HG03460 (cell line): Measurements from ENCODE around the gene ALDH16A1.
A peak's percentile ranks its signal among the peaks of the same experiment; 100 is the strongest.

Source experiments
- ATAC-seq: cut with Tn5 transposase; IDR thresholded peaks from one replicate; pipeline ENCODE4 v1.9.1; 2021; ENCODE audit not compliant: unreplicated experiment

ALDH16A1 gene

DNA sequence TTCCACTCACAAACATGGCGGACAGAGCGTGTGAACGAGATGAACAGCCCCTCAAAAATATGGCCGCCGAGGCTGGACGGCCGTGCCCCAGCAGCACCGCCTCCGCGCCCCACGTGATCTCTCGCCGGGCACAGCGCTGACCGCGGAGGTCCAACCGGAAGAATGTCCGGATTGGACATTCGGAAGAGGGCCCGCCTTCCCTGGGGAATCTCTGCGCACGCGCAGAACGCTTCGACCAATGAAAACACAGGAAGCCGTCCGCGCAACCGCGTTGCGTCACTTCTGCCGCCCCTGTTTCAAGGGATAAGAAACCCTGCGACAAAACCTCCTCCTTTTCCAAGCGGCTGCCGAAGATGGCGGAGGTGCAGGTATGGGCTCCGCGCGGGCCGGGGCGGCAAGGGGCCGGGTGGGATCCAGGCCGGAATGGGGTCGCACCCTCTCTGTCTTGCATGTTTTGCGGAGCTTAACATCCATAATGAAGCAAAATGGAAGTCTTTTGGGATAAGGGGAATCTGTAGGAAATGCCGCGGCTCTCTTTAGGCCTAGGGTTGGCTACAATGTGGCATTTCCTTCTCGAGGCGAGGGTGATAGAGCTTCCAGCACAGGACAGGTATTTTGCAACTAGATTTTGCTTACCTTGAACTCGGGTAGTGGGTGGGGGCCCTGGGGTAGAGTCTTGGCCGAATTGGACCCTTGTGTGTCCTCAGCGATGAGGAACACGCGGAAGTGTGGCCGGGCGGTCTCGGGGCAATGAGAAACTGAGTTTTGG lies 34.4 kb downstream of the ALDH16A1 start, which contains the start of gene RPL13A:
RPL13A (plus strand) TSS at position 332 of the 769 bp plus-strand sequence; CDS start at position 354, 22 bp downstream.
- peak; percentile 86 for ATAC-seq

DNA sequence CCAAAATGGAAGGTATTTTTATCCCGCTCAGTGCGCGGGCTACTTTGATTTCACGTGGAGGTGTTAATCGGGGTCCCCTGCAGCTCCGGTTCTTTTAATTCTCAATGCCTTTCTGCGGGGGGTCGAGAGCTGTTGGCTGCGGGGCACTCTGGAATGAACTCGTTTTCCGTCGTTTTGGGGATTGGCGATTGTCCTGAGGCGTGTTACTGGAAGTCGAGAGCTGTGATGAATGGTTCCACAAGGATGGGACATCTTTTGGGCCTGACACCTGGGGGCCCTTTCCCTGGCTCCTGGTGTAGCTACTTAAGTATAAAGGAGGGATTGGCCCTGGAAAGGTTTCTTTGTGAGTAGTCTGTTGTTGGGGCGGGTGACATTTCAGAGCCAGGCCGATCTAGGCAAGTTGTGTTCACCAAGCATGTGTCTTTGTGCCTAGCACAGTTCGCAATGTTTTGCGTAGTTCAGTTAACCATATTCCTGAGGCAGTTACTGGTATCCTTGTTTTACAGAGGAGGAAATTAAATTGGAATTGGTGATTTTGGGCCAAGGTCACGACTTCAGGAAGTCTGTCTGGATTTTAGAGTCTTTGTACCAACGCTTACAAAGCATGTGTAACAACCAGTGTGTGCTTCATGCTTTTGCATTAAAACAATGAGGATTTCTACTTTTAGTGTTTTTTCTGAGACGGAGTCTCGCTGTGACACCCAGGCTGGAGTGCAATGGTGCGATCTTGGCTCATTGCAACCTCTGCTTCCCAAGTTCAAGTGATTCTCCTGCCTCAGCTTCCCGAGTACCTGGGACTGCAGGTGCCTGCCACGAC lies 35.2 kb downstream of the ALDH16A1 start:
- no peak for ATAC-seq

DNA sequence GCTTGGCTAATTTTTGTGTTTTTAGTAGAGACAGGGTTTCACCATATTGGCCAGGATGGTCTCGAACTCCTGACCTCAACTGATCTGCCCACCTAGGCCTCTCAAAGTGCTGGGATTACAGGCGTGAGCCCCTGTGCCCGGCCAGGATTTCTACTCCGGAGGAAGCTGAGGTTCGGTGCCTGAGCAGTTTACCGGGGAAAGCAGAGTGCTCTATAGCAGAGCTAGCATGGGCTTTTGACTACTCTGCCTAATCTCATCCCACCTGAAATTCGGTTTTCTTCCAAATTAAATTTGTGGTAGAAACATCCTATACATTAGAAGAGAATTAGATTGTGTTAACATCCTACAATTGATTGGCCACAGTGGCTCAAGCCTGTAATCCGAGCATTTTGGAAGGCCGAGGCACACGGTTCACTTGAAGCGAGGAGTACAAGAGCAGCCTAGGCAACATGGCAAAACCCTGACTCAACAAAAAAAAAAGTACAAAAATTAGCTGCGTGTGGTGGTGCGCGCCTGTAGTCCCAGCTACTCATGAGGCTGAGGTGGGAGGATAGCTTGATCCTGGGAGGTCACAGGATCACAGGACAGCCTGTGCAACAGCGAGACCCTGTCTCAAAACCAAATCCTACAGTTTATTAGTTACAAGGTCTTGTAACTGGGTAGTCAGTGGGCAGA lies 36.0 kb downstream of the ALDH16A1 start:
- ATAC-seq, result no peak

DNA sequence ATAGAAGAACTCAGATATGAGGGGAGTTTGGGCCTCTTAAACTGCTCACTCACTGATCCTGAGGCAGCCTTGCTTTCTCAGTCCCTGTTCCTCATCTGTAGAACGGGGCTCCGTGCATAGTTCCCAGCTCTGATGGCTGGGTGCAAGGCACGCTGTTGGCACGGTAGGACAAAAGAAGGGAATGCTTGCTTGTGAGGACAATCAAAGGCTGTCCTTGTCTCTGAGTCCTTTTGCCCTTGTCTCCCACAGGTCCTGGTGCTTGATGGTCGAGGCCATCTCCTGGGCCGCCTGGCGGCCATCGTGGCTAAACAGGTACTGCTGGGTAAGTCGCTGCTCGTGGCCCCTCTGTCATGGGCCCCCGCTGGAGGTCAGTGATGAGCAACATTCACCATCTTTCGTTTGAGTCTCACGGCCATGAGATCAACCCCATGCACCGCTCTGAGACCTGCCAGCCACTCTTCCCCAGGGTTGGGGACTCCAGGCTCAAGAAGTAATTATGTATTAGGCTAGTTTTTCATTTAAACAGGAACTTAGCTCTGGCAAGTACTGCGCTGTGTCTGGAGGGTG lies 36.7 kb downstream of the ALDH16A1 start:
- ATAC-seq, result no peak

DNA sequence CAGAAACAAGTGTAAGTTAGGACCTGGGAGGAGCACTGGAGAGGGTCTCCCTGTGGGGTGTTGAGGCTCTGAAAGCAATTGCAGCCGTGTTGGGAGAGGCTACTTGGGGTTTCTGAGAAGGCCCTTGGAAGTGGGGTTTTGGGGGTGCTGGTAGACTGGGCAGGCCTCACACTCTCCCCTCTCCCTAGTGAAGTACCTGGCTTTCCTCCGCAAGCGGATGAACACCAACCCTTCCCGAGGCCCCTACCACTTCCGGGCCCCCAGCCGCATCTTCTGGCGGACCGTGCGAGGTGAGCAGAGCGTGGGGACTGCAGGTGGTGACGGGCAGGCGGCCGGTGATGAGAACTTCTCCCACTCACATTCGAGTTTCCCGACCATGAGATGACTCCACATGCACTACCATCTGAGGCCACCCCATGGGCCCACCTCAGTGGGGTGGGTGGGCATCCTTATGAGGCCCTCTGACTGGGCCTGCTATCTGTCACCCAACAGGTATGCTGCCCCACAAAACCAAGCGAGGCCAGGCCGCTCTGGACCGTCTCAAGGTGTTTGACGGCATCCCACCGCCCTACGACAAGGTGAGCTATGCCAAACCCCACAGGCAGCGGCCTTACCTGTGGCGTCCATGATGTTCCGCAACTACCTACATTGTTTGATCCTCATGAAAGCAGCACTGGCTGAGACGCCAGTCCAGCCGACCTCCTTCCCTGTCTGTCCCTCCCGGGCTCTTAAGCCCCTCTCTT lies 37.4 kb downstream of the ALDH16A1 start:
- ATAC-seq, result no peak

DNA sequence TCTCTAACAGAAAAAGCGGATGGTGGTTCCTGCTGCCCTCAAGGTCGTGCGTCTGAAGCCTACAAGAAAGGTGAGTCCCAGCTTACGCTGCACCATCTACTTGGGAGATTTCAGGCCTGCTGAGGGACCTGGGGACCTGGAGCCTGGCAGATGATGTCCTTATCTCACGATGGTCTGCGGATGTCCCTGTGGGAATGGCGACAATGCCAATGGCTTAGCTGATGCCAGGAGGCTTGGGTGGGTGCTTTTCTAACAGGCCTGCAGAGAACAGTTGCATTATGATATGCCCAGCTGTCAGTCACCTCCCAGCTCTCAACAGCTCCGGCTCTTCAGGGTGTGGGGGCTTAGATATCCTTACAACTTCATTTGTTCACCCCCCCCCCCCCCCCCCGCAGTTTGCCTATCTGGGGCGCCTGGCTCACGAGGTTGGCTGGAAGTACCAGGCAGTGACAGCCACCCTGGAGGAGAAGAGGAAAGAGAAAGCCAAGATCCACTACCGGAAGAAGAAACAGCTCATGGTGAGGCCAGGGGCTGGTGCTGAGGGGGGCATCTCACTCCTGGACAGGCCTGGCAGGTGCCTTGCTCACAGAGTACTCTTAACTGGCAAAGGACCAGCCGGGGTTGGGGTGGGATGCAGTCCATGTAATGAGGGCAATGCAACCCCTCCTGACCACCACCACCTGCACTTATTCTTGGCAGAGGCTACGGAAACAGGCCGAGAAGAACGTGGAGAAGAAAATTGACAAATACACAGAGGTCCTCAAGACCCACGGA lies 38.2 kb downstream of the ALDH16A1 start:
- no peak for ATAC-seq

DNA sequence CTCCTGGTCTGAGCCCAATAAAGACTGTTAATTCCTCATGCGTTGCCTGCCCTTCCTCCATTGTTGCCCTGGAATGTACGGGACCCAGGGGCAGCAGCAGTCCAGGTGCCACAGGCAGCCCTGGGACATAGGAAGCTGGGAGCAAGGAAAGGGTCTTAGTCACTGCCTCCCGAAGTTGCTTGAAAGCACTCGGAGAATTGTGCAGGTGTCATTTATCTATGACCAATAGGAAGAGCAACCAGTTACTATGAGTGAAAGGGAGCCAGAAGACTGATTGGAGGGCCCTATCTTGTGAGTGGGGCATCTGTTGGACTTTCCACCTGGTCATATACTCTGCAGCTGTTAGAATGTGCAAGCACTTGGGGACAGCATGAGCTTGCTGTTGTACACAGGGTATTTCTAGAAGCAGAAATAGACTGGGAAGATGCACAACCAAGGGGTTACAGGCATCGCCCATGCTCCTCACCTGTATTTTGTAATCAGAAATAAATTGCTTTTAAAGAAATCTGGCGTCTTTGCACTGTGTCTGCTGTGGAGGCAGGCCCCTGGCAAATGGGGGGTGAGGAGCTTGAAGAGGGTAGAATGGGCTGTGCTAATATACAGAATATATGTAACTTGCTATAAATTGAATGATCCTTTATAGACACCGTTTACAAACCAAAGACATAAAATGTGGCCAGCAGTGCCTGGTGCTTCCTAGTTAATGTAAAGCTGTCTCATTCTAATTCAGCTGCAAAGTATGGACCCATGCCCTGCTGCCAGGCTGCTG lies 39.0 kb downstream of the ALDH16A1 start:
- ATAC-seq, result no peak

DNA sequence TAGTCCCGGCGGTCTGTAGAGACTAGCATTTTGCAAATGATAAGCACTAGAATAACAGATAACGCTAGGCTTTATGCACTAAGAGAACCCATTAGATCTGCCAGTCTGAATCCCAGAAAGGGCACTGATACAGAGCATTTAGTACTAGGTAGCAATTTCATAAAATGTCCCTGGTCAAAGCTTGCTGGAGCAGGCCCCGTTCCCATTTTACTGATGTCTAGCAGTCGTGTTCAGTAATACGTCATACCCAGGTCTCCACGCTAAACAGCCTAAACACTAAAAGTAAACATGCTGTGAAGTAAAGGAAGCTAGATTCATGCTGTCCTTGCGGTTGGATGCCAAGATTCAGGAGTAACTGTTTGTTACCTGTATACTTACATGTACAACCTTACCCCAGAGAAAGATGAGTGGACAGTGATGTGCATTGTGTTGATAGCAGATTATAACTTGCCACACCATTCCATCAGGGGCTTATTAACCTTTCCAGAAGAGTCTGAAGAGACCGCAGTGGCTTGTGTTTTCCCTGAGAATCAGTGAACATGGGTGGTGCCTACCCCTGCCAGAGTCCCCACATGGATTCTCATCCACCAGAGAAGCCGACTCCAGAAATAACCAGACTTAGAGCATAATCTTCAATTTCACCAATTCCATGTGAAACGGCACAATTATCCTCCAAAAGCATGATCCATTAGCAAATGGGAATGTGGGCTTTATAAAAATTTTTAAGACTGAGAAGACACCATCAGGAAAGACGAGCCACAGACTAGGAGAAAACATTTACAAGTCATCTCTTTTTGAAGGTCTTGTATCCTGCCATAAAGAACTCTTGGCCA lies 39.8 kb downstream of the ALDH16A1 start:
- ATAC-seq, result no peak

DNA sequence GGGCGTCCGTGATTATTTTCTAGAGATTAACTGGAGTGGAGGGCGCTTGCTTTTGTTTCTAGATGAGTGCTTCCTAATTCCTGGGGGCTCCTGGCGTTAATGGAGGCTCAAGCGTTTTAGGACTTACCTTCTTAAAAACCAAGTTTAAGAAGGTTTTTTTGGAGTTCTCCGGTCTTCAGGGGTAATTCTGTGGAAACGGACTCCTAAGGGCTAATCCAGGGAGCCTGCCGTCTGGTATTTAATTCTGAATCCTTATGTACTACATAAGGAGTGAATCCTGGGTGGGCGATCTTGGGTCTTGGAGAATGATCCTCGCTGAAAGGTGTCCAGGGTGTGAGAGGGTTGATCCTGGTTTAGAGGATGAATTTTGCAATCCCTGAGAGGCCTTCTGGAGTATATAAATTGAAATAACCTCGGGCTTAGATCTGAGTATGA lies 43.6 kb downstream of the ALDH16A1 start:
- ATAC-seq, result no peak

DNA sequence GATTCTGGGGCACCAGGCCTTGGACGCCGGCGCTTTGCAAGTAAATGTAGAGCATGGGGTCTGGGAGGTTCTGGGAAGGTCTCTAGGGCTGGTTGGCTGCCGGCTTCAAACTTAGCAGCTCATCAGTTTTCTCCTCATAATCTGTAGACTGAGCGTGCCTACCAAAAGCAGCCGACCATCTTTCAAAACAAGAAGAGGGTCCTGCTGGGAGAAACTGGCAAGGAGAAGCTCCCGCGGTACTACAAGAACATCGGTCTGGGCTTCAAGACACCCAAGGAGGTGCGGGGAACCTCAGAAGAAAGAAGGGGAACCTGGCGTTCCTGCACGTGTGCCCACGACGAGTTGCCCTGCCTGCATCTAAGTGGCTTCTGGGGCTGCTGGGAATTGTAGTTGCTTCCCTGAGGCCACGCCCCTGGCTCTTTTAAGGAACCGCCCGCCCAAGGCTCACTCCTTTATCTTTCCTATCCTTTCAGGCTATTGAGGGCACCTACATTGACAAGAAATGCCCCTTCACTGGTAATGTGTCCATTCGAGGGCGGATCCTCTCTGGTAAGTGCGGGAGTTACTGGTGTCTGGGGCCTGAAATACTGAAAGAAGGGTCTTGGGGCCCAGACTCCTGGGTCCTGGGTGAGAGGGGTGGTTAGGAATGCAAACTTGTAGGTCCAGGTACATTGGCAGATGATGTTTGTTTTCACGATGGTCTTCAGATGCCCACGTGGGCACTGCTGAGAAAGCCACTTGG lies 44.2 kb downstream of the ALDH16A1 start:
- no peak for ATAC-seq

DNA sequence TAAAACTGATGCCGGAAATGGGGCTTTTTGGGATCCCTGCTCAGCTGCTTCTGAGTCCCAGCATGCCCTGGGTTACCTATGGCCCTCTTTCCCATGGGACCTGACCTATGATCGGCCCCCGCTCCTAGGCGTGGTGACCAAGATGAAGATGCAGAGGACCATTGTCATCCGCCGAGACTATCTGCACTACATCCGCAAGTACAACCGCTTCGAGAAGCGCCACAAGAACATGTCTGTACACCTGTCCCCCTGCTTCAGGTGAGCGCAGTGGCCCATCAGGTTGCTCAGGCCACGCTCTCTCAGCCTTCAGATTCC lies 44.7 kb downstream of the ALDH16A1 start:
- ATAC-seq, result no peak

DNA sequence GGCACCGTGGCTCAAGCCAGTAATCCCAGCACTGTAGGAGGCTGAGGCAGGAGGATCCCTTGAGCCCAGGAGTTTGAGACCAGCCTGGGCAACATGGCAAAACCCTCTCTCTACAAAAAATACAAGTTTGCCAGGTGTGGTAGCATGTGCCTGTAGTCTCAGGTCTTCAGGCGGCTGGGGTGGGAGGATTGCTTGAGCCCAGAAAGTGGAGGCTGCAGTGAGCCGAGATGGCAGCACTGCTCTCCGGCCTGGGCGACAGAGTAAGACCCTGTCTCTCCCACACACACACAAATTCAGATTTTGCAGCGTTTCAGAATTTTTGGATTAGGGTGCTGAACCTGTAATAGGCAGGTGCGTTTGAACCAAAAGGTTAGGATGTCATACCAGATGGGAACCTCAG lies 45.5 kb downstream of the ALDH16A1 start:
- ATAC-seq, result no peak

DNA sequence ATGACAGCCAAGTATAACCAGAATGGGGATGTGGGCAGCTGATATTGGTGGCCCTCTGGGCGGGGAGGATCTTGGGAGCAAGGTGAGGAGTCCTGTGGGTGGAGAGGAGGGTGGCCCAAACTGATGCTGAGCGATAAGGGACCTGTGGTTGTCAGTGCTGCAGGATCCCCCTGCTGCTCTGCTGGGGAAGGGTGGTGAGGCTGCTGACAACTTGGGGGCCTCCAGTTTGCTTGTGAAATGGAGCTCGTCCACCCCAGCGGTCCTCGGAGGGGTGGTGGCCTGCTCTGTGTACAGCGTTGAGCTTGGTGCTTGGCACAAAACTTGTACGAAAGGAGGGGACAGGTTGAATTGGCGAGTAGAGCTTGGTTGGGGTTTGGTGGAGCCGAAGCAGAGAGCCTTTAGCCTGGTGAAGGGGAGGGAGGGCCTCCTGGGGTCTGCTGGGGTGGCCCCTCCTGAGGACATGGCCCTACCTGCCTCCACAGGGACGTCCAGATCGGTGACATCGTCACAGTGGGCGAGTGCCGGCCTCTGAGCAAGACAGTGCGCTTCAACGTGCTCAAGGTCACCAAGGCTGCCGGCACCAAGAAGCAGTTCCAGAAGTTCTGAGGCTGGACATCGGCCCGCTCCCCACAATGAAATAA lies 46.1 kb downstream of the ALDH16A1 start:
- no peak for ATAC-seq

DNA sequence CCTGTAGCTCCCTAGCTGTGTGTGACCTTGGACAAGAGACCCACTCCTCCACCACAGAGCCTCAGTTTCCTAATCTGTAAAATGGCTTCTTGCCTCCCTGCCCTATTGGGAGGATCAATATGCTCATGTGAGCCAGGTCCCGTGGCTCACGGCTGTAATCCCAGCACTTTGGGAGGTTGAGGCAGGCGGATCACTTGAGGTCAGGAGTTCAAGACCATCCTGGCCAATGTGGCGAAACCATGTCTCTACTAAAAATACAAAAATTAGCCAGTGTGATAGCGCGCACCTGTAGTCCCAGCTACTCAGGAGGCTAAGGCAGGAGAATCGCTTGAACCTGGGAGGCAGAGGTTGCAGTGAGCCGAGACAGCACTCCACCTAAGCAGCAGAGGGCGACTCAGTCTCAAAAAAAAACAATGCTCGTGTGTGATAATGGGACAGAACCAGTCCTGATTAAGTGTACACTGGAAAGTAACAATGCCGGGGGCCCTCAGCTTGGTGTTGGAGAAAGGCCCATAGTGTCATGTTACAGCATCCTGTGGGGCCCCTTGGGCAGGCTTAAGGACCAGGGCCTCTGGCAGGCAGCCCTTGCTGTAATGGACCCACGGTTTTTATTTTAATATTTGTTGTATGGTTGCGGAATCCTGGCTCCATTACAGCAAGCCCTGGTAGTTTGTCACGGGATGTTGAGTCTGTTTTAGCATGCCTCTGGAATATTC lies 50.0 kb downstream of the ALDH16A1 start:
- no peak for ATAC-seq

DNA sequence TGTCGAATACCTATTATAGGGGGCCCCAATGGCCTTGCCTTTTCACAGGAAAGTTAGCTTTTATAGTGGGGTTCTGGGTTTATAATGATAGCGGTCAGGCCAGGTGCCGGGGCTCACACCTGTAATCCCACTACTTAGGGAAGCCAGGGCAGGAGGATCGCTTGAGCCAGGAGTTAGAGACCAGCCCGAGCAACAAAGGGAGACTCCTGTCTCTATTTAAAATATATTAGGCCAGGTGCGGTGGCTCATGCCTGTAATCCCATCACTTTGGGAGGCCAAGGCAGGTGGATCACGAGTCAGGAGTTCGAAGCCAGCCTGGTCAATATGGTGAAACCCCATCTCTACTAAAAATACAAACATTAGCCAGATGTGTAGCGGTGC lies 50.5 kb downstream of the ALDH16A1 start:
- no peak for ATAC-seq

DNA sequence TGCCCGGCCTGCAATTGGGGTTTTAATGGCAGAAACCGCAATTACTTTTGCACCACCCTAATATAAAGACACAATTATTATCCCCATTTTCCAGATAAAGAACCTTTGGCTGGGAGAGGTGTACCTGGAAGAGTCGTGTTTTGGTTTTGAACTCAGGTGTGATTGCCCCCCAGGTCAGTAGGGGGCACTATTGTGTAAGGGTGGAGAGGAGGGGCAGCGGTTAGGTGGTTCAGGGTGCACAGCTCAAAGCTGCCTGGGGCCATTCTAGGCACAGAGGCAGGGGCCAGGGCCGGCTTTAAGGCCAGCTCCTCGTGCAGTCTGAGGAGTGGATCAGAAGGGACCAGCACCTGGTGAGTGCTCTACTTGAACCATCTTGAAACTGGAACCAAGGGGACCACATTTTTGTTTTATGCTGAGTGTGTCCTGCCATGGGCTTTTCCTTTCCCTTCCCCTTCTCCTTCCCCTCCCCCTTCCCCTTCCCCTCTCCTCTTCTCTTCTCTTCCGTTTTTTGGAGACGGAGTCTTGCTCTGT lies 53.6 kb downstream of the ALDH16A1 start:
- no peak for ATAC-seq
